ENCODE data around the gene WDR1.

WDR1 gene

DNA sequence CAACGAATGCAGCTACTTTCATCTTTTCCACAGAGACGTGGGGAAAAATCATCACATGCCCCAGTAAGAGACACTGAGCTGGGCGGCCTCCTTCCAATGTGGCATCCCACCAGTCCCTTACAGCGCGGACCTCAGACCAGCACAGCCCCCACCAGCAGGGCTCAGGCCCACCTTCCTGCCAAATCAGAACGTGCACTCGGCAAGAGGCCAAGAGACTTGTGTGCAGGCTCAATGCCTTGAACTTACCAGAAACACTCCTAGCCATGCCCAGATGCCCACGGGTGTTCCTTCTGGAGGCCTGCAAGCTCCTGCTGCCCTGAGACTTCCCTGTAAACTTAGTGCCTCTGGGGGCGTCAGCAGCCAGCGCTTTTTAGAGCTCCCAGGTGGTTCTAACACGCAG is 31.2 kb downstream of the WDR1 start:
- no peak for DNase-seq (ENCODE audit: low read depth)

DNA sequence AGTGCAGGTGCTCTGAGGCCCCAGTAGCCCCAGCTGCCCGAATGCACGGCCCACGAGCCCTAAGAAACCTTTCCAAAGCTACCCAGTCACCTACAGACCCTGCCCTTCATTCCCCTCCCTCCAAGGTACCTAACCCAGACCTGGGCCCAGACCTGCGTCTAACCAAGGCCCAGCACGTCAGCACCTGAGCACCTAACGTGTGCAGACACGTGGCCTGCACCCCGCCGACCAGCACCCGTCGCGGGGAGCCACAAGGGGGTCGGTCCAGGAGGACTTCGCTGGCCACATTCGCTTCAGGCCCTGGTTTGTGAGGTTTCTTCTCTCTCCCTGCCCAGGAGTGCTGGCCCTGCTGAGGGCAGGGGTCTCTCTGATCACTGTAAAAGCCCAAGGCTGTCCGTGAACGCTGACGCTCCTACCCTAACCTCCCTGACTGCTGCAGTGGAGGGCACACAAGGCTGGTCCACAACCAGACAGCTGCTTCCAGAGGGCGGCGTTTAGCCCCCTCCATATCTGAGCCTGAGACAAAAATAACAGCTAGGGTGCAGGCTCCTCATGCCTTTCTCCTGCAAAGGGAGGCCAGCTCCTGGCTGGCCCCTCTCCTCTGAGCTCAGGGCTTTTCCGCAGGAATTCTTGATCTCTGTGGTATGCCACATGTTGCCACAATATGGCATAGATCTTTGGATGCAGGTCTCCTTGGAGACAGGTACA is 31.8 kb downstream of the WDR1 start:
- no peak for DNase-seq (ENCODE audit: low read depth)

DNA sequence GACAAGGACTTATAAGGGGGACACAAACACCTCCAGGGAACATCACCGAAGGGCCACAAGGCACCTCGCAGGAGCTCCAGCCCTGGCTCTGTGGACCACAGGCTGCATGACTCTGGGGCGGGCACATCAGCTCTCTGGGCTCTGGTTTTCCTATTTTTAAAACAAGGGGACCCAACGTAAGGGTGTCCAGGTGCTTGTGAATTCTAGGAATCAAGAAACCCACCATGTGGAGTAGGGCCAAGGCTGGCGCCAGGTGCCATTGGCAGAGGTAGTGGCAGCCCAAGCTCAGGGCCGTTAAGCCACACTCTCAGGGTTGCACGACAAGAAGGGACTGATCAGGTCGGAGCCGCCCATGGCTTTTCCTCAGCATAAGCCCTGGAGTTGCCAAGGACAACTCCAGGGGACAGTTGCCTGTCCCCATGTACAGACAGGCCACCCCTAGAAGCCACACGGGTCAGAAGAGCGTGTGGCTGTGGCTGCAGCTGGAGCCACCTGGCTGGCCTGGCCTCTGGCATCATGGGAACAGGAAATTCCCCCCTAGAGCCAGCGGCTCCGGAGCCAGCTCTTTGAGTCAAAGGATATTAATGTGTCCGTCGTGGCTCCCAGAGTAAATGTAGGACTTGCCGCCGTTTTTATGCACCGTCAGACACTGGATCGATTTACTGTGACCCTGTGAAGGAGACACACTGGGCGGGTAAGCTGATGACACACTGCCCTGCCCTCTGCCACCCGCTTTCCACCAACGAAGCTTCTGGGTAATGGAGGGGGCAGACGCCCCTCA is 32.5 kb downstream of the WDR1 start:
- no peak for DNase-seq (ENCODE audit: low read depth)

DNA sequence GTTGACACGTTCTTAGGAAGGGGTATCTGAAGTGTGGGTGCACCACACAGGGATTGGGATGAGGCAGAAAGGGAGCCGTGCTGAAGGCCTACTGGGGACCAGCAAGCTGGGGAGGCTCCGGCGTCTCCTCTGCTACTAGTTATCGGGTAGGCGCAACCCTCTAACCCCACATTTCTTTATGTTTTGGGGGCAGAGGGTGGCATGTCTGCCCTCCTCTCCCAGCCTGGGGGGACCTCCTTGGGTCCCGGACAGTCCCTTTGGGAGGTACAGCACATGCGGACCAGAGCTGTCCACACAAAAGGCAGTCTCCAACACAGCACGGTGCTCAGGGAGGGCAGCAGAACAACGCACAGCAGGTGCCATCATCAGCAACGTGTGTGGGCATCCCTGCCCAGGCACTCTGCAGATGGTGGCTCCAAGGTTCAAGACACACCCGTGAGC is 33.2 kb downstream of the WDR1 start:
- DNase-seq (ENCODE audit: low read depth) = no peak

DNA sequence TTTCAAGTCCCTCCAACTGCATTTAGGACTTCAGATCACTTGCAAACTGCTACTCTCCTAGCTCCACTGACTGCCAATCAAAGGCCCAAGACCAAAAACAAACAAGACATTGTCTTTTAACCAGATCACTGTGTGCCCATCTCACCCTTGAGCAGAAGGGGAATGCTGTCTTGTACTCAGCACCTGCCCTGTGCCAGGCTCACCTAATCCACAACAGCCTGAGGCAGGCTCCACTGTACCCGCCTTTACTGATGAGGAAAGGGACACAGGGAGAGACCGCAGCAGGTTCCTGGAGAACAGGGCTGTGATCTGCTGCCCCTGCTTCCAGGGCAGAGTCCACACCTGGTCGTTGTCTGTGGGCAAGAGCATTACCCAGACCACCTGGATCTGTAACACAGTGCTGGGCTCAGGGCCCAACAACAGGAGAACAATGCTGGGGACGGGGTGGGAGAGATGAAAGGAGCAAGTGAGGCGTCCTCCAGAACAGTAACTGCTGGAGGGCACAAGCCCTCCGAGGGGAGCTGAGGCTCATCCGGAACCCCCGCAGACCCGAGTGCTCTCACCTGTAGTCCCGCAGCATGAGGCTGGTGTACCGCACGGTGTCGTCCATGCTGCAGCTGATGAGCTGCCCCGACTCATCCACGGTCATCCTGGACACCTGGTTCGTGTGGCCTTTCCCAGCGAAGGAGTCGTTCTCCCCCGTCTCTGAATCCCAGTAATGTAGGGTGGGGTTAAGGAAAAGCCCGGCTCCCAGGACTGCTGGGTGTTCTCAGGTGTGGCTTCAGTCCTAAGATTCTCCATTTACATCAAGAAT is 33.9 kb downstream of the WDR1 start:
- no peak for DNase-seq (ENCODE audit: low read depth)

DNA sequence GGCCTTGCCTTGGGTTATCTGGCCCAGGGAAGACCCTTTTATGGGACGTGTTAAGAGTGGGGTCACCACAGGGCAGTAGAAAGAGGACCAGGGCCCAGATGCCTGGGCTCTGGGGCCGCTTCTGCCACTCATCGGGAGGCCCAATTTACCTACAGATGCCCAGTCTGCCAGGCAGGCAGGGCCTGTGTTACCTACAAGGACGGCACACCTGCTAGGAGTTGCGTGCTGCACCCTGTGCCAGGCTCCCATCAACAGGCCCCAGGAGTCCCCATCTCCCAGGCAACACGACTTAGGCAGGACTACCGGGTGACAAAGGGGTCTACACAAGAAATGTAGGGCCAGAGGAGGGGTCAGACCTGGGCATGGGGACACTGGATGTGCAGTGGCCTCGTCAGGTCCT is 34.6 kb downstream of the WDR1 start:
- no peak for DNase-seq (ENCODE audit: low read depth)

DNA sequence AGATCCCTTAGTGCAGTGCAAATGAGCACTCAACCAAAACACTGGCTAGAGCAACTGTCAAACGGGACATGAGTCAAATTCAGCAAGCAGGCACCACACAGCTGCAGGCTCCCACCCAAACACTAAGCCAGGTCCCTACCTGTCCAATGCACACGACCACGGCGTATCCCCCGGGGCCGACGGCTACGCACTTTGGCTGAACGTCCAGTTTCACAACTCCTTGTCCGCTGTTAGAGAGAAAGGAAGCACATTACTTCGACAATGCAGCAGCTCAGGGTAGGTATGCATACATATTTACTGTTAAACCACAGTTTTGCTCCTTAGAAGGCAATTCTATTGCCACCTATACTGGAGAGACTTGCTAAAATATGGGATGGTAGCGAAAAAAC is 35.4 kb downstream of the WDR1 start:
- DNase-seq (ENCODE audit: low read depth) = no peak

DNA sequence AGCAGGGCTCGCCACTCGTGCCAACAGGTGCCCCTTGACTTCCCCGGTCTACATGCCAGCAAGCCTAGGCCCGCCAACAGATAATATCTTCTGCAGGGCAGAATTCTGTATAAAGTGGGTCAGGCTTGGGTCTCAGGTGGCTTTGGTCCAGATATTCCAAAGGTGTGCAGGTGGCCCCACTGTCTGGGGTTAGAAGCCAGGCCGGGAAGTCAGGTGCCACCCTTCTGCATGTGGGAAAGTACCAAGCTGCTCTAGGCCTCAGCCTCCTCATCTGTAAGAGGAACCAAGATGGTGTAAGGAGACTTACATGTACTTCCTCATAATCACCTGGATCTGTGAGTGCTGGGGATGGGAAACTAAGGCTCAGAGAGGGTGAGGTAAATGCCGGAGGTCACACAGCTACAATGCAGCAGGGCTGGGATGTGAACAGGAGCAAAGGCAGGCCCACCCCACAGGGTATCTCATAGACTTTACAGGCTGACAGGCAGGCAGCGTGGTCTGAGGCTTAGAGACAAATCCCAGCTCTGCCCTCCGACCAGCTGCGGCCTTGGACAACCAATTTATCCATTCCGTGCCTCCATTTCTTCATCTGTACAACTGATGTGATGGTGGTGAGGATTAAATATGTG is 35.9 kb downstream of the WDR1 start:
- DNase-seq (ENCODE audit: low read depth) = no peak

DNA sequence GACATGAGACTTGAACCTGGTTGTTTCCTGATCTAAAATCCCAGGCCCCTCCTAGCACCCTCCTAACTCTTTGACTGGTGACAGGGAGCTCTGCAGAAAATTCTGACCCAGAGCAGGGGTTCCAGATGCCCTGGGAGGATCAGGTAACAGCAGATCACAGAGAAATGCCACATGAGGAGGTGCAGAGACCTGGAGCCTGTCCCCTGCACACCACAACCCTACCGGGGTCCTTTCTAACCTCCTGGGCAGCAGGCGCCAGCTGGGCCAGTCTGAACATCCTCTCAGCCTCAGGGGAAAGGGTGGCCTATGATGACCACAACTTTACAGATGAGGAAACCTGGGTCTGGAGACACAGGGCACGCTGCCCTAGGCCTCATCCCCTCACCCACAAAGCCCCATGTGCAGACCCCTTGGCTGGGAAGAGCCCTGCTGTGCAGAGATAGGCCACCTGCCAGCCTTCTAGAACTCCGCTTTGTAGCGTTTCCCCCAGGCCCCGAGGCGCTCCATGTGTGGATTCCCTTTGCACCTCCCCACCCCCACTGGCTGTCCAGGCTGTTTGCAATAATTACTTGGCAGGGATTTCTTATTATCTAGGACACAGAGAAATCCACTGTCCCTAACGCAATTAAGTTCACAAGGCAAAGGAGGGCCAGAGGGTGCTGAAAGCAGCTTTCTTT is 36.5 kb downstream of the WDR1 start:
- DNase-seq (ENCODE audit: low read depth) = no peak

DNA sequence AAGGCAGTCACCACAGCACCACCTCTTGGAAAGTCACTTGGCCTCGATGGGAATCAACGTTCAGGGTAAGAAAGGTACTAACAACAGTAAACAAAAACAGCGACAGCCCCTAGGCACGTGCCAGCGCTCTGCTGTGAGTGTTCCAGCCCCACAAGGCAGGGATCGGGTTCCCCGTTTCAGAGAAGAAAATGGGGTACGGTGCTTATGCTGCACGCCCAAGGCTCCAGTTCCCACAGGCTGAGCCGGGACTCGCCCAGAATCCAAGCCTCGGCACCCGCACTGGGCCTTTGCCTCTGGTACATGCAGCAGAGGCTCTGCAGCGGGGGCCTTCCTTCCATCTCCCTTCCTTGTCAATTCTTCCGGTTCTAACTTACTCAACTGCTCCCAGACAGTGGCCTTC is 37.3 kb downstream of the WDR1 start:
- no peak for DNase-seq (ENCODE audit: low read depth)

DNA sequence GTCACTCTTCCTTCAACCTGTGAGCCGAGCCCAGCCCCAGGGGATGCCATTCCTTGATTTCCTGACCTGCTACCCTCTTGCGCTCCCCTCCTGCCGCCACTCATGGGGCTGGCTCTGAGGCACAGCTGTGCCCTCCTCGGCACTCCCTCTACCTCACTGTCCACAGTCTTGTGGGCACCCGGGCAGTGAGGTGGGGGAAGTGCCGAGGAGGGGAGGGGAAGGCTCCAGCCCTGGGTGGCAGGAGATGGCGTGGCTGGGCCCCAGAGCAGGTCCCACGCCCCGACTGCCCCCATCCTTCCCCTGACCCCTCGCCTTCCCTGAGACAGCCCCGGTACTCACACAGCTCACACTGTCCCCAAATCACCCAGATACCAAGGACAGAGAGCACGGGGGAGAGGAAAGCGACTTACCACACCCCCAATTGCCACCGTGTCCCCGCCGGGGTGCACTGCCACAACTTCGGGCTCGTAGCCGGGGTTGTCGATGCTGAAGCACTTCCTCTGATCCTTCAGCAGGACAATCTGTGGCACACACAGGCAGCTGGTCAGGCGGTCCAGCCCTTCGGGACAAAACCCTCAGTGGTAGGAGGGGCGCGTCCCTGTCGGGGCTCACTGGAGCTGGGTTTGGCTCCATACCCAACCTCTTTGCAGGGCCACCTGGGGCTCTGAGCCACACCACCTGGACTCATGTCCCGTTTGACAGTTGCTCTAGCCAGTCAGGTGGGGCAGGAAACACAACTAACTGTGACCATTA is 37.9 kb downstream of the WDR1 start:
- DNase-seq (ENCODE audit: low read depth) = no peak

DNA sequence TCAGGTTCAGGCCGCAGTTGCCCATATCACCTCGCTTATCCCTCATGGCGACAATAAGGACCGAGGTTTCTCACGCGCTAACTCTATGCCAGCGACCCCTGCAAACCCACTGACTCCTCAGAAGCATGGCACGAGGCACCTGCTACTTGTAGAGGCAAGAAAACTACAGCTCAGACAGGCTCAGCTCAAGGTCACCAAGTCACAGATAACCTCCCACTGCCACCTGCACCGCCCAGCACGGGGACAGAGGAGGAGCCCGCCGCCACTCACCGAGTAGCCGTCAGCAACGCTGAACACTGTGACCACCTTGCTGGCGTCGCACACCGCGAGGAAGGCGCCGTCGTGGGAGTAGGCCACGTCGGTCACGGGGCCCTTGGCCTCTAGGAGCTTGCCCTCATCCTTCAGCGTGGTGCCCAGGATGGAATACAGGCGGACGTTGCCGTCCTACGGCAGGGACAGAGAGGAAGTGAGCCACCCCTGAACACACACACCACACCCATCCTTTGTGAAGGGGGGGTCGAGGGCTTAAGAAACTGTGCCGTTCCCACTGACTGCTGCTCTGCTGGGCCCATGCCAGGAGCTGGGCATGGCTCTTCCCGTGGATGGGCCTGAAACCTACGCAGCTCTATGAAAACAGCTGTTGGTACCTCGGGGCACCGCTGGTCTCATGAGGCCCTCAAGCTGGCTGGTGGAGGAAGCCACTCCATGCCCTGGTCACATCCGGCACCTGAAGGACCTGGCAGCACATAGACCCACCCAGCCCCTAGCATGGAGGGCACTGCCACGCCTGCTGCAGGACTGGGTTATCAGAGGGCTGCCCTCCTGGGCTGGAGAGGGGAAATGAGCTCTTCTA is 38.9 kb downstream of the WDR1 start:
- no peak for DNase-seq (ENCODE audit: low read depth)

DNA sequence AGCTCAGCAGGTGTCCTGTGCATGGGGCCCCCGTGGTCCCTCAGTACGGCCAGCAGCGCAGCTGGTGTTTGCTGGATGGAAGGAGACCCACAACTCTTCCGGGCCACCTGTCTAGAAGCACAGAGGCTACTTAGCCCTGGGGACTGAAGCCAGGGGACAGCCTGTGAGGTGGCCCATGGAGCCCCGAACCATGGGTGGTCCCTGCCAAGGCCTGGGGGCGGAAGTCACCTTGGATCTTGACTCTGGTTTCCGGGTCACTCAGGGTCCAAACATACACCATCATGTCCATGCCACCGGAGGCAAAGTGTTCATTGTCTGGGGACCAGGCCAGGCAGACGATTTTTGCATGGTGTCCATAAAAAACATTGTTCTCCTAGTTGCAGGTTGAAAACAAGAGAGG is 39.5 kb downstream of the WDR1 start:
- DNase-seq (ENCODE audit: low read depth) = no peak

DNA sequence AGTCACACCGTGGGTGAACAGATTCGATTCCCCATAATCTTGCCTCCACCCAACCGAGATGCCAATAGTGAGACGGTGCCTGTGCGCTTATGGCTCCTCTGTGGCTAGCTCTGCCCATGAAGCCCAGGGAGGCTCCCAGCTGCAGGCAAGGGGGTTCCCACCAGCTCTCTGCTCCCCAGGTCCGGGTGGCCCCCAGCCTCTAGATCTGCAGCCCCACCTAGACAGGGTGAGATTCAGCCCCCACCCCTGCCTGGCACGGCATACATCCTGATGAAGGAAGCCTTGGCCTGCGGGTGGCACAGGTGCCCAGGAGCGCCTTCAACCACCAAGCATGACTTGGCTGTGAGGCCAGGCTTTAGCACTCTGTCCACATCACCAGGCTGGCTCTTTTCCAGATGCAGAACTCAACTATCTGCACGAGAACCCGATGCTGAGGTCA is 40.6 kb downstream of the WDR1 start:
- DNase-seq (ENCODE audit: low read depth) = no peak

DNA sequence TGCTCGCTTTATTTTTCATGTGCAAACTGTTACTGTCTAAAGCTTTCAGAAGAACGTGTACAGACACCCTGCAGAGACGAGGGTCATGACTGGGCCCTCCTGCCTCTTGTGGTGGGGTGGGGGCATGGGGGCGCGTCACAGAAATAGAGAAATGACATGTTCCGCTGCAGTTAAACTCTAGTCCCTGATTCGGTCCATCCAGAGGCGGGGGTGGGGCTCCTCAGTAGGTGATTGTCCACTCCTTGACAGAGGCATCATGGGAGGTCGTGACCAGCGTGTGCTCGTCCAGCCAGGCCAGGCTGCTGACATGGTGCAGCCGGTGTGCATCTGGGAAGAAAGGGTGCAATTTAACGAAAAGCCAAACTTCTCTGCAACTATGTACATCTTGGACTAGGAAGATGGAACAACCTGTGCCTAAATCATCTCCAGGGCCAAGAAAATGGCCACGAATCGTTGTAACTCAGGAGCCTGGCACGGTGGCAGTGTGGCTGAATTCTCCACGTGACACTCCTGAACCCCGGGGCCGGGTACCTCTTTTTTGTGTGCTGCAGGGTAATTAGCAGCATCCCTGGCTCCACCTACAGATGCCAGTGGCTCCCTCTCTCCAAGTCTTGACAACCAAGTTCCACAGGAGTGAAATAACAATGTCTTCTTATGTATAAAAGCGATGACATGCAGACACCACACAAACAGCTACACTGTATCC is 41.3 kb downstream of the WDR1 start:
- DNase-seq (ENCODE audit: low read depth) = no peak

DNA sequence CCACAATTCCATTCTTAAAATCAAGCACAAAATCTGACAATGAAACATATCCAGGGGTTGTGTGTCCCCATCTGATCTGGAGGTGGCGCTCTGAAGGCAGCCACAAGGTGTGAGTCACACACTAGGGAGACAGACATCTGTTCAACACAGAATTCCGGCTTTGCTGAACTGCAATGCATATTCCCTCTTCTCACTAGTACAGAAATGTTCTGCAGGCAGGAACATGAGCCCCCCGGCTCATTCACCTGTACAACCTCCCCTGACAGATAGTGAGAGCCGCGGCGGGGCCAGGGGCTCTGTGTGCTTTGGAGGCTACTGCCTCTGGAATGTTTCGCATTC is 41.9 kb downstream of the WDR1 start:
- peak; percentile 70 for DNase-seq (ENCODE audit: low read depth)

DNA sequence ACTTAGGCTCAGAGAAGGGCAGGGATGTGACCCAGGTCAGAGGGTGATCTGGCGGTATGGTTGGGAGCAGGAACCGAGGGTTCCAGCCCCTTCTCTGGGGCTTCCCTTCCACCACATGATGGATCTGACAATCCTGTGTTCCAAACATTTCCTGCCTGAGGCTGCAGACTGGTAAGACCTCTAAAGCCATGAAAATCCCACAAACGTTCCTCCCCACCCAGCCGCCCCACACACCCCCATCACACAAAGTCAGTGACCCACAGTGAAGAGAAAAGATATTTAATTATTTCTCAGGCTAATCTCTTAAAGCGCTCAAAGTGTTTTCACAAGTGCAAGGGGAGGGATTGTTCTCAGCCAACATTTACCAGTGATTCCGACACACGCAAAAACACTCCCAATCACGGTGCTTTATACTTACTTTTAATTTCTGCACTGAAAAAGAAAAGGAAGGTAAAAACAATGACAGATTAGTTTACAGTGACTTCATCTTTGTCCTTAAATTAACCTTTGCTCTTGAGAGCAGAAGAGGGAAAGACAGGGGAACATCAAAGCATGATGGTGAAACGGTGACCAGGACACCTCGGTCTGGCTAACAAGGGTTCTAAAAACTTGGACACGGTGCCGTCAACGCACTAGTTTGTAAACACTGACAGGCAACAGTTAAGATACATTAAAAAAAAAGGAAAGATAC is 42.4 kb downstream of the WDR1 start:
- DNase-seq (ENCODE audit: low read depth) = no peak

DNA sequence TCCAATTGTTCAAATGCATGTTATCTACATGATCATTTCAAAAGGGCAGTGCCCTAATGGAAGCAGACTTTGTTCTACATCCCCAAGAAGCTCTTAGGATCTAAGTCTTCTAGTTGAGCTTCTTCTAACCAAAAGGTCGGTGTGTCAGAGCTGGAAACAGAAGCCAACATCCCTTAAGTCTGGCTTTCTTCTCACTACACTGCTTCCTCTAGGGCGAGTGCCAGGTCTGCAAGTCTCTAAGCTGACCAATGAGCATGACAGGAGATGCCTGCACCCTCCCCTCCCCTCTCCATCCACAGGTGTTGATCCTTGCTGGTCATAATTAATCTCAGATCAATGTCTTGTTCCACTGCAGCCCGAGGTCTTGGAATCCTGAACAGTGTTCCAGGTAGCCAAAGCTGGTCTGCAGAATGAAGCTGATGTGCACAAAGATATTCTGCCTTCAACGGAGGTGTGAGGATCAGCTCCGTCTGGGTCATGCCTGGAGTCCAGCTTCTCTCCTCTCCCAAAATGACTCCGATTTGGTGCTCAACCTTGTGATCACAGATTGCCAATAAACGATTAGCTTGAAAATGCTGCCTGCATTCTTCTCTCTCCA is 44.1 kb downstream of the WDR1 start:
- DNase-seq (ENCODE audit: low read depth) = no peak
